Mucosa of descending colon (tissue), 3 donors: ENCODE measurements around the gene ZNF385B. TPM values are rescaled to one million over a fixed set of nuclear protein-coding genes. Genes with fewer than 3 reads are reported as not detected.

Source experiments
- ATAC-seq: fragments of 200-7000 bp; cut with Tn5 transposase; one replicate; pipeline ENCODE4 v1.9.1; 2020; ENCODE audit warnings: mild to moderate bottlenecking, moderate library complexity
- DNase-seq, 3 donors: peaks; one replicate each; pipeline ENCODE4 v3.0.0-alpha.2; 2020
- H3K36me3 ChIP-seq: fragments of 200-600 bp; one replicate; pipeline ENCODE4 v1.8.0; 2021; ENCODE audit warnings: low read depth, mild to moderate bottlenecking
- H3K4me1 ChIP-seq: fragments of 200-600 bp; one replicate; pipeline ENCODE4 v1.8.0; 2021; ENCODE audit warnings: low read depth, mild to moderate bottlenecking
- H3K4me3 ChIP-seq: fragments of 200-600 bp; one replicate; pipeline ENCODE4 v1.8.0; 2021; ENCODE audit warnings: mild to moderate bottlenecking
- H3K9me3 ChIP-seq: fragments of 200-600 bp; one replicate; pipeline ENCODE4 v1.8.0; 2021; ENCODE audit warnings: mild to moderate bottlenecking
- CTCF ChIP-seq: fragments of 200-600 bp; IDR thresholded peaks from one replicate; pipeline ENCODE4 v1.8.0; 2022; ENCODE audit warnings: antibody characterized with exemption, mild to moderate bottlenecking
- intact Hi-C, 2 donors: fragments of 100-400 bp; cut with DNase I in 1 of 2; cut with micrococcal nuclease in 1 of 2; formaldehyde crosslinking; loops; one replicate each; pipeline versions ENCODE4 v1.11.0 to v1.11.1; 2022; cut with DNase I, micrococcal nuclease
- total RNA-seq, 3 donors: library from RNA; stranded (reverse); fragmentation: NEBNext Ultra II Directional in 2 of 3; extraction: Animal tissue kit (Norgen Biotek cat#: 25700) in 2 of 3; gene quantifications; one replicate each; pipeline versions ENCODE4 v1.2.1 to v1.2.4, GENCODE V29; 2021 to 2023
- donor health status: DM: no; HTN: no; CAD: no; lungs with moderate emphysema.
- donor health status: DM: no; HTN: no; CAD: no.
- donor health status: DM: no; HTN: yes; CAD: no.

The ZNF385B gene
- total RNA-seq, 3 donors from 2014 or later: 1.2 to 2.2 (median 1.6) TPM

DNA sequence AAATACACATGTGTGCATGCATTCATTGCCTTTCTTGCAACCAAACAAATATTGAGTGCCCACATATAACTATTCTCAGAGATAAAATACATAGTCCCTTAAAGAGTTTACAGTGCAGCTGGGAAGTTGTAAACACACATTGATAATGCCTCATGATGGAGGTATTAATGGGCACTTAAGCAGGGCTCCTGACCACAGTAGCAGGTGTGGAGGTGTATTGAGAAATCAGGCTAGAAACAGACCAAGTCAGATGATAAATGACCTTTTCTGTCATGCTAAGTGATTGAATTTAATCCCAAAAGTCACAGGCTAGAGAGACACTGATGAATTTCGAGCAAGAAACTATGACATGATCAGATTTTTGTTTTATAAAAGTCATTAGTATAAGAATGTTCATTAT lies 157.7 kb downstream of the ZNF385B start:
- no peak for ATAC-seq
- Histone ChIP-seq H3K9me3 (no peaks in the 10 kb centered on the region), H3K4me3 (no peak overlapping the region), H3K36me3 (no peaks in the 10 kb centered on the region), H3K4me1 (no peaks in the 10 kb centered on the region)
- no peak for DNase-seq
- intact Hi-C loops: no loop called here
- no peak for TF ChIP-seq CTCF

GRCh38 chr2:179702912-179703311 lies 158.5 kb downstream of the ZNF385B start:
- no peaks in the 10 kb centered on the region for H3K9me3 ChIP-seq
- intact Hi-C loops: no loop called here
- ATAC-seq: no peak
- DNase-seq: no peak
- H3K4me3 ChIP-seq: no peak overlapping the region
- H3K36me3 ChIP-seq: no peaks in the 10 kb centered on the region
- TF ChIP-seq CTCF: no peak
- no peaks in the 10 kb centered on the region for H3K4me1 ChIP-seq

DNA sequence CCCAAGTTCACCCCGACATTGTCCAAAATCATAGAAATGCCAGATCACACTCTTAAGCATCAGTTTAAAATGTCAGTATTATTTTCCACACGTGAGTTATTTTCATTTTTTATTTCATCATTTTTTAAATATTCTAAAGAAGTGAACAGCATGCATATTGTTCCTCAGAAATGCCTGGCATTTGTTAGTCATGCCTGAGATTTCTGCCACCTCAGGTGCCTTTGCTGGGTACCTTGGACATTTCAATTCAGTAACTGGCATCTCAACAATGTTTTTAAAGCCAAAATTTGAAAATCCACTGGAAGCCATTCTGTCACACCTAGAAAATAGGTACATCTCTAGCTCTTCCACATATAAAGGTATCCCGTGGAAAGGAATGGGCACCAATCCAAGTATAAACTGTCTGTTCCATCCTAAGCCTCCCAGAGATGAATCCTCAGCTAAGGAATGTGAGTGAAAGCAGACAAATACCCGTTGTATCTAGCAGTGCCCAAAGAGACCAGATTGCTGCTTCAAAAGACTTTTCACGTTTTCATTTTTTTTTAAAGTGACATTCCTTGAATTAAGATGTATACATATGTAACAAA lies 159.8 kb downstream of the ZNF385B start:
- DNase-seq: no peak
- Histone ChIP-seq H3K36me3 (no peaks in the 10 kb centered on the region), H3K4me1 (no peaks in the 10 kb centered on the region), H3K9me3 (no peaks in the 10 kb centered on the region), H3K4me3 (no peak overlapping the region)
- intact Hi-C loops: no loop called here
- TF ChIP-seq CTCF: no peak
- ATAC-seq: no peak

DNA sequence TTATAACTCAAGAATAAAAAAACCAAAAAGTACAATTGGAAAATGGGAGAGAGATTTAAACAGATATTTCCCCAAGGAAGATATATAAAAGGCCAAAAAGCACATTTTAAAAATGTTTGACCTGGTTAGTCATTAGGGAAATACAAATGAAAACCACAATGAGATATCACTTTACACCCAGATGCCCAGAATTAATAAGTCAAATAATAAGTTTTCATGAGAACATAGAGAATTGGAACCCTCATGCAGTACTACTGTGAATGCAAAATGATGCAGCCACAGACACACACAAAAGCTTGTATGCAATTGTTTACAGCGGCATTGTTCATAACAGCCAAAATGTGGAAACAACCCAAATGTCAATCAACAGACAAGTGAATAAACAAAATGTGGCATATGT lies 165.9 kb downstream of the ZNF385B start:
- ATAC-seq: no peak
- Histone ChIP-seq H3K4me1 (no peaks in the 10 kb centered on the region), H3K9me3 (no peaks in the 10 kb centered on the region), H3K36me3 (no peaks in the 10 kb centered on the region), H3K4me3 (no peak overlapping the region)
- no peak for DNase-seq
- intact Hi-C loops: no loop called here
- TF ChIP-seq CTCF: no peak

GRCh38 chr2:179694963-179695362 lies 166.4 kb downstream of the ZNF385B start:
- DNase-seq (no peak), ATAC-seq (no peak)
- intact Hi-C loops: no loop called here
- Histone ChIP-seq H3K9me3 (no peaks in the 10 kb centered on the region), H3K4me1 (no peaks in the 10 kb centered on the region), H3K4me3 (no peak overlapping the region), H3K36me3 (no peaks in the 10 kb centered on the region)
- TF ChIP-seq CTCF: no peak

DNA sequence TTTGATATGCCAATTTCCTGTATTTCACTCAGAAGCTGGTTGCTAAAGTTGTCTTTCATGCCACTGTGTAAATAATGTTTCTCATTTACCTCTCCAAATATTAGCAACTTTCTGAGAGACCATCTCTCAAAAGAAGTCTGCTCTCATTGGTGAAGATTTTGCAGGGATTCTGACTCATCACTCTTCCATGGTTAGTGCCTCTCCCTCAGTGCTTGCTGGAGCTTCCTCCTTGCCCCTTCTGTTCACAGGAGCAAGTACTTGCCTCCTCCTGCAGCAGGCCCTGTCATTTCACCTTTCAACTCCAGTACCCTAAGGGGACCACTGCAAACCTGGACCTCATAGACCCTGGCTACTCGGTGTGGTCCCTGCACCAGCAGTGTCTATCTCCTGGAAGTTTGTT lies 168.8 kb downstream of the ZNF385B start:
- intact Hi-C loops: no loop called here
- Histone ChIP-seq H3K36me3 (no peaks in the 10 kb centered on the region), H3K4me1 (no peaks in the 10 kb centered on the region), H3K4me3 (no peak overlapping the region), H3K9me3 (no peaks in the 10 kb centered on the region)
- TF ChIP-seq CTCF: no peak
- DNase-seq: no peak
- ATAC-seq: no peak
